ENCODE results near the gene PLSCR4. TPM values are rescaled to one million over a fixed set of nuclear protein-coding genes. Genes with fewer than 3 reads are reported as not detected.

PLSCR4 gene
- total RNA-seq, 1 experiment from 2014 or later = not detected

DNA sequence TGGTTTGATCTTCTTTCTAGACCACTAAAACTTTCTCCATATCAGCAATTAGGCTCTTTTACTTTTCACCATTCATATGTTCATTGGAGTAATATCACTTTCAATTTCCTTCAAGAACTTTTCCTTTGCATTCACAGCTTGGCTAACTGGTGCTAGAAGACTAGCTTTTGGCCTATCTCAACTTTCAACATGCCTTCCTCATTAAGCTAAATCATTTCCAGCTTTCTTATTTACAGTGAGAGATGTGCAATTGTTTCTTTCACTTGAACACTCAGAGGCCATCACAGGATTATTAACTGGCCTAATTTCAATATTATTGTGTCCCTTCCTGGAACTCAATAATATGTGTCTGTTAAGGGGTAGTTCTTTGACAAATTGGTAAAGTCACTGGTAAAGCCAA, 47.1 kb downstream of the PLSCR4 start:
- no peak for DNase-seq (ENCODE audit: low spot score)
- in situ Hi-C loops (cut with HindIII; ENCODE audit: low sequenced_read_pairs) = no loop called here

DNA sequence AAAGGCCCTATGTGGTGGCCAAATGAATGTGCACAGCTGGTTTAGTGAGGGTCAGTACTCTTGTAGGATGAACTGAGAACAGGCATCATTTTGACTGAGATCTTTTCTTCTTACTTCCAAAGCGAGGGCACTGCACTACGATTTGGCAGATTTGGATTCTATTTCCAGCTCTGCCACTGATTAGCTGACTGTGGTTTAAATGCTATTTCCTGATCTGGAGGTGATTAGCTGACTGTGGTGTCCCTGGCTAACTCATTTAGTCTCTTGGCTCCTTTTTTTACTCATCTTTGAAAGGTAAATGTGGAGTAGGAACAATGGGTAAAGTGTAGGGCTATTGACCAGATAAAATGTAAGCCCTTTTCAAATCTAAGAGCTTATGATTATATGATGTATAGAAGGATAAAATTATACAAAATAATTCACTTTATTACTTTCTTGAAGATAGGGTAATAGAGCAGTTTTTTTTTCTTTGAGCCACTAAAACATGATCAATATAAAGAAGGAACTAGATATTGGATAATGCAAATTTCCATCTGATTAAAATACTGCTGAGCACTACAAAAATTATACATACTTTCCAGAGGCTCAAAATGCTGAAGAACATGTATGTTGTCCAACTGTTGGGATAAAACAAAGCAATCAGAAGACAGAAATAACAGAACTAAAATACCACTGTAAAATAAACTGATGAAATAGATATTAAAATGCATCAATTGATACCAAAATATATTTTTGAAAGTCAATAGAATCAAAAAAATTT, 50.3 kb downstream of the PLSCR4 start:
- in situ Hi-C loops (cut with HindIII; ENCODE audit: low sequenced_read_pairs) = no loop called here
- DNase-seq (ENCODE audit: low spot score) = no peak

DNA sequence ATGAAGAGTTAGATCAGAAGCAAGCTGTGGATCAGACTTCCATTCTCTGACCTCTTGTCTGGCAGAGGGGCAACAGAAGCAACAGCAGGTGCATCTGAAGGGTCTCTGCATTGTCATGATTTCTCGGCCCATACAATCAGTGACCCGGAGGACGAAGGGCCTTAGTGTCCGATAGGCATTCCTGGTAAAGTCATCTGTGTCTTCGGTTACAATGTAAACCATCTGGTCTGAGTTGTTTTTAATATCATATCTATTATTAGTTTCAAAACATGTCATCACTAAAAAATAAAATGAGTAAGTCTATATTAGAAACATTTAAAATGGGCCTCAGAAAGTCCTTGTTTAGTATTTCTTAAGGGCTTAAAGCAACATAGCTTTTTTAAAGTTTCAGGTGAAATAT, 51.1 kb downstream of the PLSCR4 start:
- DNase-seq (ENCODE audit: low spot score) = no peak
- in situ Hi-C loops (cut with HindIII; ENCODE audit: low sequenced_read_pairs) = no loop called here

DNA sequence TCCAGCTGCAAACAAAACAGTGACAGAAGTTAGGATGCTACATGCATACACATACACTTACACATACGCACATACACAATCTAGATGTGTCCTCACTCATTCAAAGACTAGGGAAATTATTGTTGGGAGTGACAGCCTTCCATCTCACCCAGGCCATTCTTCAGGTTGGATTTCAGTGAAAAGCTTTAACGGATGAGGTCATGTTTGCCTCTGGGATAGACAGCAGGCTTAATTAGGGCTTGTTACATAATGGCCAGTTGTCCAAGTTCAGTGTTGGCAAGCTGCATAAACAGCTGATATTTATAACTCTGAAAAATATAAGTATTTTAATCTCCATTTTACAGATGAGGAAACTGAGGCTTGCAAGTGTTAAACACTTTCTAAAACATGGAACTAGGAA, 54.1 kb downstream of the PLSCR4 start:
- DNase-seq (ENCODE audit: low spot score) = no peak

DNA sequence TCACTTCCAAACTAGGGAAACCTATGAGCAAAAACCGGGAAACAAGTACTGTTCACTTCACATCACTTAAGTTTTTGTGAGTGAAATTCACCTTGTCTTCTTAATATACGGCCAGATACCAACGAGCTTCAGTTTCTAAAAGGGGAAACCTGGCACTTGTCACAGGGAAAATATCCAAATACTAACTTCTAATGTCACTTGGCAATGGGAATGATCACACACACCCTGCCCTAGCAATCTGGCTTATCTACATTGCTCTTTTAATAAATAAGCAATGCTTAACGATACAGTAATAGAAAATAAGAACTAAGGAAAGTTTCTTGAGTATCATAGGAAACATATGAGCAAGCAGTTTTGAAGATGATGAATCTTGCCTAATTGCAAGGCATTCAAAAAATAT, 55.3 kb downstream of the PLSCR4 start:
- in situ Hi-C loops (cut with HindIII; ENCODE audit: low sequenced_read_pairs) = no loop called here

More for the DNA sequence above, 54.1 kb downstream of the PLSCR4 start:
- in situ Hi-C loops (cut with HindIII; ENCODE audit: low sequenced_read_pairs) = no loop called here

DNA sequence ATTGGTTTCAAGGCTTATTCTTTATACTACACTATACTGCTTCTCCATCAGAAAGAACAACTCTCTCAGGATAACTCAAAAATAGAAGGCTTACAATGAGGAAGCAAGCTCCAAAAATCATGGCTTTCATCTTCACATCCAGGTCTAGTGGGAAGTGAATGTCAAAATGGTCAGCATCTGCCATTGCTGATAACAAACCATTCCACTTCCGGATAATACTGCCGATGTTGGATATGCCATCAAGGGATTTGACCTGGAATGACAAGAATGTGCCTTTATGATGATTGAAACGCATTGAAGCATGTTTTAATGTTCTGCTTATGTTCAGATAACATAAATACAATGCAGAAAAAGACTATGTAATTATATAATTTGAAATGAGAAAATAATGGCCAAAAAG, 55.9 kb downstream of the PLSCR4 start:
- DNase-seq (ENCODE audit: low spot score) = no peak
- in situ Hi-C loops (cut with HindIII; ENCODE audit: low sequenced_read_pairs) = no loop called here

More for the DNA sequence above, 55.3 kb downstream of the PLSCR4 start:
- DNase-seq (ENCODE audit: low spot score) = no peak

DNA sequence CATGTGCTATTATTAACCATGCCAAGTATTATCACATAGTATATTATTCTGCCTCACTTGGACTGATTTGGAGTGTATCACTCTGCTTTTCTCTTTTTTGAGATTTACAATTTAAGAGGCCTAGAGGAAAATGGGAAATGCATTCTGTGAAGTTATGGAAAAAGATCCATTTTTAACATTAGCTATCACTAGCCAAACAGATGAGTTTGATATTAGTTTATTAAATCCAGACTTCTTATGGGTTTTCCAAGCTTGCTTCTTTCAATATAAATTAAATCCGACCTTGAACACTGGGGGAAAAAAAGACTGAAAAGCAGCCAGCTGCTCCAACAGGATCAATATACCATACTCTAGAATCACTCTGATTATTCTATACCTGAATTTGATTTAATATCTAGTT, 59.9 kb downstream of the PLSCR4 start:
- no peak for DNase-seq (ENCODE audit: low spot score)
- in situ Hi-C loops (cut with HindIII; ENCODE audit: low sequenced_read_pairs) = no loop called here

DNA sequence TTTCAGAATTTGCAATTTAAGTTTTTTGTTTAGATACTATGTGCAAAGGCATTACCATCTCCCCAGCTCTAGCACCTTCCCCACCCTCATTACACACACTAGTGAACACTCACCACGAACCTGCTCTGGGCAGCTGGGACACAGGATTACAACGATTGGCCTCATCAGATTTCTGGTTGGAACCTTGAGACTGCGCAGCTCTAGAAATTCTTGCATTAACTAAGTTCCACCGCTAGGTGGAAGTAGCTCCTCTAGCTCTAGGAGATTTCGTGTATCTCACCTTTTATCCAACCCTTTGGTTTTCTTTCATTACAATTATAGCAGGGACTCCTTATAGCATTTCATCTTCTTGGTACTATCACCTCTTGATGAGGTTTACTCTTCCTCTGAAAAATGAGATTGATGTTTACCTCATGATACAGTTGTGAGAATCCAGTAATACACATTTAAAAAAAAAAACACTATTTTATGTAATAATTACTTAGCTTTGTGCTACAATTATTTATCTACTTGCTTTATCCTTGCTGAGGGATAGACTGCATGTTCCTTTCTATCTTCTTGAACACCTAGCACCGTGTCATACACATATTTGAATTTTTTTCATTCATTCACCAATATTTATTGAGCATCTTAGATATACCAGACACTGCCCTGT, 61.3 kb downstream of the PLSCR4 start:
- in situ Hi-C loops (cut with HindIII; ENCODE audit: low sequenced_read_pairs) = no loop called here
- peak; percentile 71 for DNase-seq (ENCODE audit: low spot score)

DNA sequence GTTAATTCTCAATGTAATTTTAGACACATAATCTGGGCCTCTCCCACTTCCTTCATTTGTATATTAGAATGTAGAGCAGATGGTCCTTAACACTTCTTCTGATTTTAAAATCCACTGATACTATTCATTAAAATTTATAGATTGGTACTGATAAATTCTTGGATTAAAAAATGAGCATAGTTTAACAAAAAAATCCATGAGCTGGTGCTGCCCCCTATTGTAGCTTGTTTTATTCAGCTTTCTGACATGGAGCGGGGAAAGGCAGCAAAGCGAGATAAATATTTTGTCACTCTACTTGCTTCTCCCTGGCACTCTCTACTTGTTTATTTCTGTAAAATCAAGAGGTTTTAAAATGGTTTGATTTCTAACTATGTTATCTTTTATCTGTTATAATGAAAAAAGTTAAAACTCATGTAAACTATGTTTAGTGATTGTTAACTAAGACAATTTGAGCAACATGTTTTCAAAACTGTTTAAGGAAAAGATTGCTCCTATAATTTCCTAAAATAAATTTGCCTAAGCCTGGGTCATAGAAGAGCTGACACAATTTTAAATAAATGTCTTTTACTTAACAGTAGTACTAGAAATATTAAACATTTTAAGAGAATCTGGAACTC, 63.5 kb downstream of the PLSCR4 start:
- DNase-seq (ENCODE audit: low spot score) = peak; percentile 28

DNA sequence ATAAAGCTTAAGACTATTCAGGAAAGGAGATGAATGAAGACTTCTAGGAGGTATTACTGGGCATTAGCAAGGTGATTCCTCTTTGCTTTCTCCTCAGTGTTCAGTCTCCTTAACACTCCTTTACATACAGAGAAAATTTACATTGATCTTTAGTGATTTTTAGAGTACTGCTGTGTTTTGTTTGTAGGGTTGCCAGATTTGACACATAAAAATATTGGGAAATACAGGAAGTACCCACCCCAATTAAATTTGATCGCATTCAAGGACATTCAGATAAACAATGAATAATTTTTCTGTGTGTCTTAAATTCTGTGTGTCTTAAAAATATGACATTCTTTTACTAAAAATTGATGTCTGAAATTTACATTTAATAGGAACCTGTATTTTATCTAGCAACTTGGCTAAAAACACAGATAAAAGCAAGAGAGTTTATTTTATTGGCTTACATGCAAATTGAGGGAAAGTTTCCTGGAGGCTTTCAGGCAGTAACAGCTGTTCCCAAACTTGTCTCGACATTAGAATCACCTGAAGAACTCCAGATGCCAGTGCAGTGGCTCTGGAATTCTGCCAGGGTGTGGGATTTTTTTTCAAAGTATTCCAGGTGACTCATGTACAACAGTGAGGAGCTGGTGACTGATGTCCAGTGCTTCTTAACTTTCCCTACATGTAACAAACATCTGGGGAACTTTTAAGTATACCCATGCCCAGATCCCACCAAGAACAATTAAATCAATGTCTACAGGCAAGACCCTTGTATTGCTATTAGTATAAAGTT, 66.5 kb downstream of the PLSCR4 start:
- in situ Hi-C loops (cut with HindIII; ENCODE audit: low sequenced_read_pairs) = no loop called here

More for the DNA sequence above, 63.5 kb downstream of the PLSCR4 start:
- in situ Hi-C loops (cut with HindIII; ENCODE audit: low sequenced_read_pairs) = no loop called here

DNA sequence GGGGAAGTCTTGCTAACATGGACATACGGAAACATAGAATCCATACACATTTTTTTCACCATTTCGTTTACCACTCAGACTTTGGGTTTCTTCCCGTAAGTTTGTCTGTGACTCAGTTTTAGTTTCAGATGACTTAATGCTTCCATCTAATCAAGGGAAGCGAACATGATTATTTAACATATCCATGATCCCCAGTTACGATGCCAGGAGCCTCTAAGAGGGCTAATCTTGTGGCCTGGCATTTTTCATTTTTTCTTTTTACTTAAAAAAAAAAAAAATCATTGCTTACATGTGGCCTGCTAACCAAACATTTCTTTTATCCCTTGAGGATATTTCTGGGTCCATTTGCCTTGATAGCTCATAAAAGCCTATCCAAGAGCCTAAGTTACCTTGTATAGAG, 69.7 kb downstream of the PLSCR4 start:
- in situ Hi-C loops (cut with HindIII; ENCODE audit: low sequenced_read_pairs) = no loop called here
- no peak for DNase-seq (ENCODE audit: low spot score)

More for the DNA sequence above, 66.5 kb downstream of the PLSCR4 start:
- DNase-seq (ENCODE audit: low spot score) = no peak

DNA sequence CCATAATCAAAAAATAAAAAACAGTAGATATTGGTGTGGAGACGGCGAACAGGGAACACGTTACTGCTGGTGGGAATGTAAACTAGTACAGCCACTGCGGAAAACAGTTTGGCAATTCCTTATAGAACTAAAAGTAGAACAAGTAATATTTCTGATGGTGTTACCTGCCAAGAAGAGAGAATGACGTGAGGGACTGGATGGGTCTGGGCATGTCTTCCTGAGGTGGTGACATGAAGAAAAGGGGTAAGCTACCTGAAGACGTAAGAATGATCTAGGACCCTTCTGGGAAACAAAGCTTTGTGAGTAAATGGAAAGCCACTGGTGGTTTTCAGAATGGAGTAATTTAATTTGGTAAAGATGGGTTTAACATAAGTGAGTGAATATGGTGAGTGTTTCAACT, 70.5 kb downstream of the PLSCR4 start:
- in situ Hi-C loops (cut with HindIII; ENCODE audit: low sequenced_read_pairs) = no loop called here
- DNase-seq (ENCODE audit: low spot score) = no peak

DNA sequence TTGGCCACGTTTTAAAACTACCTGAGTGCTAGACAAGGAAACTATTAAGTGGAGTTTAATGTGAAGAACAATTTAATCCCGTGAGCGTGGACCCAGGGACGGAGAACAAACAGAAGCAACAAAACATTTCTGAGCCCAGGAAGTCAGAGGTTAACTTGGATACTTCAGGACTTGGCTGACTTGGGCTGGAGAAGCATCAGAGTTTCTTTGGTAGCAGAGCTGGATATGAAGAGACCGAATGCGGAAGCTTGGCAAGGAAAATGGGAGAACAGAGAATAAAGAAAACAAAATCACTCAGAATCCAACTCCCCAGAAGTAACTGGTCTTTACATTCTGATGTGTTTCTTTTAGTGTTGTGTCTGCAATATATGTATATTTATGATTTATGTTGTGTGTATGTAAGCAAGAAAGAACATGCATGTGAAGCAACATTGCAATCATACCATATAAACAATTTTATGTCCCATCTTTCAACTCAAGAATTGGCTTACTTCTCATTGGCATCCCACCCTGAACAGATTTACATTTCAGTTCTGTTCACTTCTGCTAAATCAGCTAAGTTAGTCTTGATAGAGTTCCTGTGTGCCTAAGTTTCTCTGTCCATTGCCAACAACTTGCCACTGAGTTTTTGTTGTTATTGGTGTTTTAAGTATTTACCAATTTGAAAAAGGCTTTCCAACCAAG, 72.8 kb downstream of the PLSCR4 start:
- in situ Hi-C loops (cut with HindIII; ENCODE audit: low sequenced_read_pairs) = no loop called here
- DNase-seq (ENCODE audit: low spot score) = no peak

DNA sequence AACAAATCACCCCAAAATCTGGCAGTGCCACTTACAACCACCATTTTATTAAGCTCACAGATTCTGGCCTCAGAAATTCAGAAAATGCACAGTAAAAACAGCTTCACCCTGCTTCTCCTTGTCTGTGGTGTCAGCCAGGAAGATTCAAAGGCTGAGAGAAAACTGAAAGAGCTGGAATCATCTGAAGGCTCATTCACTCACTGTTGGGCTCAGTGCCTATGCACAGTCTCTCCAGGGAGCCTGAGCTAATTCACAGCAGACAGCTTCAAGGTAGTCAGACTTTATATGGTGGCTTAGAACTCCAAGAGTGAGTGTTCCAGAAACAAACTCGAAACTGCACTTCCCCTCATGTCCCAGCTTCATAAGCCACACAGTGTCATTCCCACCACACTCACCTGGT, 73.4 kb downstream of the PLSCR4 start:
- no peak for DNase-seq (ENCODE audit: low spot score)
- in situ Hi-C loops (cut with HindIII; ENCODE audit: low sequenced_read_pairs) = no loop called here

DNA sequence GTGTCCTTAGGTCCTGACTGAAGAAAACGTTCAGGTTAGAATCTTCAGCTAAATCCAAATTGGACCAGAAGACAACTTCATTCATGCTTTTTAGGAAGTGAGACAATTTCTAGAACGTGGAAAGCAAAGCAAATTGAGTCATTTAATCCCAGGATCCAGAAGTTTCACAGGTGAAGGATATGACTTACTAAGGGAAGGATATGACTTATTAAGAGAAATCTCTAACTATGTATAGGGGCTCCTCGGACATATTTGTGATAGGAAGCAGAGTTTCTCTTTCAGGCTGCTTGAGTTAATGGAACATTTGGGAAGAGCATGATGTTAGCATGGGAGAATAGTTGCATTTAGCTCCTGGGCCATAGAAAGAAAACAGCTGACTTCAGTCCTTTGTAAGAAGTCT, 73.8 kb downstream of the PLSCR4 start:
- in situ Hi-C loops (cut with HindIII; ENCODE audit: low sequenced_read_pairs) = no loop called here
- no peak for DNase-seq (ENCODE audit: low spot score)

DNA sequence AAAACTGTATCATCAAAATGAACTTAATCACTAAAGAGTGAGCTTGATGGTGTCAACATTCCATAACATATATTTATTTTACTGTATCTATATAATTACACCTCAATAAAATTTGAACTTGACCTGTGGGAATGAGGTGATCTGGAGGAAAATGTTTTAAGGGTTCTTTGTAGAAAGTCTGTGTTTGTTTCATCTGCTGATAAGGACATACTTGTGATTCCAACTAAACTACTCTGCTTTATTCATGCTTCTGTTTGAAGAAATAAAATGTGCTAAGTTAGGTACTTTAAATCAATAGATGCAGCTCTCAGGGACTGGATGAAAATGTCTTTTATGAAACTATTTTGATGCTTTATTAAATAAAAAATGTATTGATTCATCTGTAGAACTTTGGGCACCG, 78.3 kb downstream of the PLSCR4 start:
- DNase-seq (ENCODE audit: low spot score) = no peak
- in situ Hi-C loops (cut with HindIII; ENCODE audit: low sequenced_read_pairs) = no loop called here

DNA sequence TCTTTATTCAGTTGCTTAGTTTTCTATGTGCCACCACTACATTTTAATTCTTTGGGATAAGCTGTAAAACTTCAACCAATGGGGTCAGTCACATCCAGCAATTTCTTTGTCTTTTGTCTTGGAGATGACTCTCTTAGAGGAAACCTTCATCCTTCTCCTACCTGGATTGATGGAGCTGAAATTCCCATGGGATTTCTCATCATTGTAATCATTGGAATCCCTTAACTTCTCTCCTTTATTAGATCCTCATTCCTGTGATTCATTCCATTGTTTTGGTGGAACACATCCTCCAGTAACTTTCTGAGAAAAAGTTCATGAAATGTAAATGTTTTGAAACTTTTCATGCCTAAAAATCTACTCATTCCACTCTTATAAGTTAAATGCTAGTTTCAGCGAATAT, 80.3 kb downstream of the PLSCR4 start:
- no peak for DNase-seq (ENCODE audit: low spot score)
- in situ Hi-C loops (cut with HindIII; ENCODE audit: low sequenced_read_pairs) = no loop called here

DNA sequence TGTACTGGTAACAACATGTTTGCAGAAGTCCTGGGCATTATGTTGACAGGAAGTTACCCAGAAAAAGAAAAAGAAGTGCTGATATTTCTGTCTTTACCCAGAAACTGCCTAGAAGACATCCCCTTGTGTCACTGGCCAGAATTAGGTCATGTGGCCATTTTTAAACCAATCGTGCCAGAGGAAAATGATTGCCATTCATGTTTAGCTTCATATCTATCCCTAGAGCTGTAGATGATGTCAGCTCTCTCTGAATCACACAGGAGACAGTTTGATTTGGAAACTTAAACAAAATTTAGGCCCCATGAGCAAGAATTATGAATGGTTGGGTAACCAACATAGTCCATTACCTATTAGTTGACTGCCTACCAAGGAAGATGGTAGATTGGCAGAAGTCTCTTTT, 81.0 kb downstream of the PLSCR4 start:
- in situ Hi-C loops (cut with HindIII; ENCODE audit: low sequenced_read_pairs) = no loop called here
- DNase-seq (ENCODE audit: low spot score) = no peak

DNA sequence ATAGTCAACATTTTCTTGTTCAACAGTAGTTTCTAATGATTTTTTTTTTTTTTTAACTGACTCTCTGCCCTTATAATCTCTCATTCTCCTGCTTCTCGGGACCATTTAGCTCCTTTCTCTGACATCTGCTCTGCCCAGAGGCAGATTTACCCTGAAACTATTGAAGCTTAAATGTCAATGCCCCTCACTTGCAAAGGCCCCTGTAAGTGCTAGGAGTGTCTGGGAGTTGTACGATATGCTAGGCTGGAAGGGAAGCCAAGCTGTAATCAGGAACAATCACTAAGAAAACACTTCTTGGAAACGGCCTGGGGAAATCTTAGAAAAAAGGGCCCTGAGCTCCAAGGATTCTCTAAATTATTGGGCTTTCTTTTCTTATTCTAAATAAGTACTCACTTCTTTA, 84.1 kb downstream of the PLSCR4 start:
- no peak for DNase-seq (ENCODE audit: low spot score)
- in situ Hi-C loops (cut with HindIII; ENCODE audit: low sequenced_read_pairs) = no loop called here
